Measurements from ENCODE around the gene ABCB8. TPM values are rescaled to one million over a fixed set of nuclear protein-coding genes. Genes with fewer than 3 reads are reported as not detected.
A peak's percentile ranks its signal among the peaks of the same experiment; 100 is the strongest.

ABCB8 gene
- polyA plus RNA-seq, 1 donor (not counting 4 experiments of a cell fraction or from before 2014, with no cell fraction given) = 15.5 TPM

GRCh38 chr7:151080522-151081169 is 52.4 kb downstream of the ABCB8 start, which contains the start of gene FASTK:
Gene FASTK, minus strand, starts transcription at chr7:151080809. Its CDS starts 43 bp downstream, at chr7:151080766.
- Histone ChIP-seq H3K9me3 (ENCODE audit: control insufficient read depth, low read depth, low read length) (no peaks in the 10 kb centered on the region), H3K36me3 (ENCODE audit: control insufficient read depth in 2 of 2, extremely low read depth in 1 of 2, insufficient read depth in 2 of 2, low read length in 2 of 2) (peaks cover 6 to 14% of the 10 kb centered on the region in 2 experiments), H3K4me2 (ENCODE audit: control insufficient read depth, extremely low read depth, insufficient read depth, low read depth, low read length) (peak within 1 kb of the TSS; percentile 97), H3K4me3 (ENCODE audit: control insufficient read depth in 2 of 3, extremely low read depth in 1 of 3, insufficient read depth in 2 of 3, low read depth in 1 of 3, low read length in 3 of 3) (peak within 1 kb of the TSS; percentile 68 to 92 (median 79)), H3K4me1 (ENCODE audit: control insufficient read depth, extremely low read depth, insufficient read depth, low read length) (peaks cover 26% of the 10 kb centered on the region), H3K9ac (ENCODE audit: control insufficient read depth, extremely low read depth, insufficient read depth, low read length) (peak within 1 kb of the TSS; percentile 79), H3K27me3 (ENCODE audit: control insufficient read depth, extremely low read depth, insufficient read depth, low read length) (no peaks in the 10 kb centered on the region), H4K20me1 (ENCODE audit: control insufficient read depth, extremely low read depth, insufficient read depth, low read length) (no peaks in the 10 kb centered on the region), H3K9me1 (ENCODE audit: control insufficient read depth, extremely low read depth, insufficient read depth, low read length) (no peaks in the 10 kb centered on the region), H3K27ac (ENCODE audit: control insufficient read depth, insufficient read depth, low read length) (peak within 1 kb of the TSS; percentile 67), H3K79me2 (ENCODE audit: control insufficient read depth, insufficient read depth, low read length) (peaks cover 28% of the 10 kb centered on the region), H2AFZ (ENCODE audit: control insufficient read depth, low read length) (peak within 1 kb of the TSS; percentile 39)
- DNase-seq (ENCODE audit: low read depth, low spot score) (no peak), FAIRE-seq (no peak)
- dilution Hi-C loops (cut with MboI; ENCODE audit: extremely low pct_ligation_motif_present, low sequenced_read_pairs) = no loop called here
- TF ChIP-seq, protein P1, sequence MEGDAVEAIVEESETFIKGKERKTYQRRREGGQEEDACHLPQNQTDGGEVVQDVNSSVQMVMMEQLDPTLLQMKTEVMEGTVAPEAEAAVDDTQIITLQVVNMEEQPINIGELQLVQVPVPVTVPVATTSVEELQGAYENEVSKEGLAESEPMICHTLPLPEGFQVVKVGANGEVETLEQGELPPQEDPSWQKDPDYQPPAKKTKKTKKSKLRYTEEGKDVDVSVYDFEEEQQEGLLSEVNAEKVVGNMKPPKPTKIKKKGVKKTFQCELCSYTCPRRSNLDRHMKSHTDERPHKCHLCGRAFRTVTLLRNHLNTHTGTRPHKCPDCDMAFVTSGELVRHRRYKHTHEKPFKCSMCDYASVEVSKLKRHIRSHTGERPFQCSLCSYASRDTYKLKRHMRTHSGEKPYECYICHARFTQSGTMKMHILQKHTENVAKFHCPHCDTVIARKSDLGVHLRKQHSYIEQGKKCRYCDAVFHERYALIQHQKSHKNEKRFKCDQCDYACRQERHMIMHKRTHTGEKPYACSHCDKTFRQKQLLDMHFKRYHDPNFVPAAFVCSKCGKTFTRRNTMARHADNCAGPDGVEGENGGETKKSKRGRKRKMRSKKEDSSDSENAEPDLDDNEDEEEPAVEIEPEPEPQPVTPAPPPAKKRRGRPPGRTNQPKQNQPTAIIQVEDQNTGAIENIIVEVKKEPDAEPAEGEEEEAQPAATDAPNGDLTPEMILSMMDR (optimal IDR thresholded peaks at IDR 0.05 in 1 of 3, IDR thresholded peaks at IDR 0.05 in 1 of 3, conservative IDR thresholded peaks at IDR 0.05 in 1 of 3; ENCODE audit: extremely low read depth in 1 of 3, insufficient read depth in 2 of 3, low read length in 3 of 3) = no peak
- TF ChIP-seq EZH2 (IDR thresholded peaks at IDR 0.05; ENCODE audit: low read length) = no peak

GRCh38 chr7:151081170-151082101 is 53.2 kb downstream of the ABCB8 start:
- DNase-seq (ENCODE audit: low read depth, low spot score) (no peak), FAIRE-seq (no peak)
- peaks cover 26% of the 10 kb centered on the region for H3K4me1 ChIP-seq (ENCODE audit: control insufficient read depth, extremely low read depth, insufficient read depth, low read length)
- H3K79me2 ChIP-seq (ENCODE audit: control insufficient read depth, insufficient read depth, low read length) = peaks cover 28% of the 10 kb centered on the region
- H3K27me3 ChIP-seq (ENCODE audit: control insufficient read depth, extremely low read depth, insufficient read depth, low read length) = no peaks in the 10 kb centered on the region
- peak overlapping the region; percentile 97 for H3K4me2 ChIP-seq (ENCODE audit: control insufficient read depth, extremely low read depth, insufficient read depth, low read depth, low read length)
- peaks cover 2 to 7% of the 10 kb centered on the region in 2 experiments for H3K36me3 ChIP-seq (ENCODE audit: control insufficient read depth in 2 of 2, extremely low read depth in 1 of 2, insufficient read depth in 2 of 2, low read length in 2 of 2)
- H3K4me3 ChIP-seq (ENCODE audit: control insufficient read depth in 2 of 3, extremely low read depth in 1 of 3, insufficient read depth in 2 of 3, low read depth in 1 of 3, low read length in 3 of 3) = peak overlapping the region; percentile 68 to 92 (median 79)
- H4K20me1 ChIP-seq (ENCODE audit: control insufficient read depth, extremely low read depth, insufficient read depth, low read length) = no peaks in the 10 kb centered on the region
- H3K9me1 ChIP-seq (ENCODE audit: control insufficient read depth, extremely low read depth, insufficient read depth, low read length) = no peaks in the 10 kb centered on the region
- dilution Hi-C loops (cut with MboI; ENCODE audit: extremely low pct_ligation_motif_present, low sequenced_read_pairs) = no loop called here
- H3K9ac ChIP-seq (ENCODE audit: control insufficient read depth, extremely low read depth, insufficient read depth, low read length) = peak overlapping the region; percentile 79
- TF ChIP-seq, protein P1 (optimal IDR thresholded peaks at IDR 0.05 in 1 of 3, IDR thresholded peaks at IDR 0.05 in 1 of 3, conservative IDR thresholded peaks at IDR 0.05 in 1 of 3; ENCODE audit: extremely low read depth in 1 of 3, insufficient read depth in 2 of 3, low read length in 3 of 3) = no peak
- no peak for TF ChIP-seq EZH2 (IDR thresholded peaks at IDR 0.05; ENCODE audit: low read length)
- H3K9me3 ChIP-seq (ENCODE audit: control insufficient read depth, low read depth, low read length) = no peaks in the 10 kb centered on the region
- H2AFZ ChIP-seq (ENCODE audit: control insufficient read depth, low read length) = peak overlapping the region; percentile 39
- H3K27ac ChIP-seq (ENCODE audit: control insufficient read depth, insufficient read depth, low read length) = peak overlapping the region; percentile 67

All from keratinocyte (primary cell).